Activated CD4-positive, alpha-beta T cell treated with anti-CD3 and anti-CD28 coated beads, Interleukin-10, Interleukin-2, amounts not matched to agents 100 ng/mL and 50 ng/mL, durations not matched to agents 16 hours and 8 hours (primary cell): ENCODE results near the gene YEATS4.

Source experiments
- DNase-seq: peaks from one replicate; pipeline ENCODE4 v3.0.0-alpha.2; 2020

YEATS4 gene

GRCh38 chr12:69396963-69397362 lies 37.4 kb downstream of the YEATS4 start:
- DNase-seq: no peak

DNA sequence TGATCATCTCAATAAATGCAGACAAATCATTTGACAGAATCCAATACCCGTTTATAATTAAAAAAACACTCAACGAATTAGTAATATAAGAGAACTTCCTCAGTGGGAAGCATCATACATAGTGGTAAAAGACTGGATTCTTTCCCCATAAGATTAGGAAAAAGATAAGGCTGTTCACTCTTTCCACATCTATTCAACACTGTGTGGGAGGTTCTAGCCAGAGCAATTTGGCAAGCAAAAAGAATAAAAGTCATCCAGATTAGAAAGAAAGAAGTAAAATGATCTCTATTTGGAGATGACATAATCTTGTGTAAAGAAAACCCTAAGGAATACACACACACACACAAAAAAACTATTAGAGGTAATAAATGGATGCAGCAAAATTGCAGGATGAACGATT lies 38.4 kb downstream of the YEATS4 start:
- no peak for DNase-seq

DNA sequence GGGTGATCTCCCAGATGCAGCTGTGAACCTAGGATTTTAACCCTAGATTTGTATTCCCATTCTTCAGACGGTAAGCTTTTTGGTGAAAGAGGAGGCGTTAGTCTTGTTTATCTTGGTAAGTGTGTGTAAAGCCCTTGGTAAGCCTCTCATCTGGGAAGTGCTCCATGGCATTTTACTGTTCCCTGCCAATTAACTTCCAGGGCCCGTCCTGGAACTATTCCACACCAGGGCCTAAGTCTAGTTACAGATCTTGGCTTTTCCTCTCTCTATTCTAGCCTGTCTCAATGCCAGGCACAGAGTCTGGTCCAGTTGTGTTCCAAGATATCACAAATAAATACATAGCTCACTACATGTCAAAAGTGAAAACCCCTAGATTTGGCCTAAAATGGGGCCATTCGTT lies 42.4 kb downstream of the YEATS4 start:
- DNase-seq: no peak

DNA sequence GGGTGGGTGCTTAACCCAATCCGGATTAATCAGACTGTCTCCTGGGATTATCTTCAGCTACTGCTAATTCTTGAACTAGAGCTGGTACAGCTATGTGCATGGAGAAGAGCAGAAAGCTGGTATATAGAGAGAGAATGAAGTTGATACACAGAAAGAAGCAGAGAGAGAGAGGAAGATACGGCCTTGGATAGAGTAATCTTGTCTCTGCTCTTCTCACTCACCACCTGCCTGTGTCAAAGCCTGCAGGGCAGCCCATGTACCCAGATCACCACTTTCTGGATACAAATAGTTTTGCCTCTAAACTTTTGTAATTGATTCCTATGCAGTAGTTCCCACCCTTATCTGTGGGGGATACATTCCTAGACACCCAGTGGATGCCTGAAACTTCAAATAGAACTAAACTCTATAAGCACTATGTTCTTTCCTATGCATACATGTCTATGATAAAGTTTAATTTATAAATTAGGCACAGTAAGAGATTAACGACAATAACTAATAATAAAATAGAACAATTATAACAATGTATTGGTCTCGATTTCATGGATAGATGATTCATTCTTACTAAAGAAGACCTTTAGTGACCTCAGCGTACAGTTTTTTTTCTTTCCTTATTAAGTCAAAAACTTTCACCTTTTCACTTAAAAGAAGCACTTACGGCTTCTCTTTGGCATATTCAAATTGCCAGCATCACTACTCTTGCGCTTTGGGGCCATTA lies 45.5 kb downstream of the YEATS4 start:
- DNase-seq: no peak

- DNase-seq: no peak
These were observed 46.0 kb downstream of the YEATS4 start for GRCh38 chr12:69405566-69405865.

- DNase-seq: no peak
These were observed 46.7 kb downstream of the YEATS4 start for GRCh38 chr12:69406217-69406616.

DNA sequence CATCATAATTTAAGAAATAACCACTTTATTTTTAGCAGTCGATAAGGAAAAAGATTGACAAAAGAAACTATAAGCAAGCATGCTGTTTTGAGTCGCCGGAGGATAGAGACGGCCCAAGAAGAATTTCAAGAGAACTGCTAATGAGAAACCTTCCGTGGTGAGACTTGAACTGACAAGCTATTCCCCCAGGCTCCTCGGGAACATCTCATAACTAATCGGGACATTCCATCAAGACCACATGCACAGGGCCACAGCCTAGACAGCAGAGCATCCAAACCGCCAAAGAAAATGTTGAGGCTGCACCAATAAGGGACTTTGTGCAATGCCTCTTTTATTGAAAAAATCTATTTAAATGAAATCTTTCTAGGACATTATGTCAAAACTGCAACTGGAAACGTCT lies 51.0 kb downstream of the YEATS4 start:
- no peak for DNase-seq

GRCh38 chr12:69412655-69413054 lies 53.1 kb downstream of the YEATS4 start:
- no peak for DNase-seq

DNA sequence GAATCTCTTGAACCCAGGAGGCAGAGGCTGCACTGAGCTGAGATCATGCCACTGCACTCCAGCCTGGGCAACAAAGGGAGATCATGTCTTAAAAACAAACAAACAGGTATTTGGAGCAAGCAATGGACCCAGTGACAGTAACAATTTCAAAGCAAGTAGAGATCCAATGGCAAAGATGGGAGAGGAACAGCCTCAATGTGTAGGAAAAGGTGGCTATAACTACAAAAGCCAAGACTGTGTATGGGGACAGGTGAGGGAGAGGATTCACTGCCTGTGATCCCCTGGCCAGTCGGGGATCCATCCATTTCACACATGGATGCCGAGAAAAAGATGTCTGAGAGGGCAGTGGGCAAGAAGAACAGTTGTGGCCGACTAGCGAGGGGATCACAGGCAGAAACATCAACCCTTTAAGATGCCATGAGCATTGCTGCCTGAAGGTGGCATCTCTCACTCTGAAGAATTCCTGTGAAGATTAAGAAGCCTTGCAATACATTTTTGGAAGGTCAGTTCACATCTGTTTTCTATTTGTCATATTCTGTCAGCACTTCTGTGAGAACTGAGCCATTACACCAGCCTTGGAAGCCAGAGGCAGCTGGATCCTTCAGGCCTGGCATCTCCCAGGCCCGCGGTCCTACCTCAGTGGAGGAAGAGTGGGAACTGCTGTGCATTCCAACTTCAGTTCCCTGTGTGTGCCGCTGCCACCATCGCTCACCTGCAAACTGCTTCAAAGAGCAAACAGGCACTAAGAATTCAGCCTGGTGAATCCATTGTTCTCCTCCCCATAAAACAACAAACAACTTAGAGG lies 56.1 kb downstream of the YEATS4 start:
- DNase-seq: peak; percentile 11

- DNase-seq: no peak
These were observed 57.7 kb downstream of the YEATS4 start for GRCh38 chr12:69417231-69417630.

DNA sequence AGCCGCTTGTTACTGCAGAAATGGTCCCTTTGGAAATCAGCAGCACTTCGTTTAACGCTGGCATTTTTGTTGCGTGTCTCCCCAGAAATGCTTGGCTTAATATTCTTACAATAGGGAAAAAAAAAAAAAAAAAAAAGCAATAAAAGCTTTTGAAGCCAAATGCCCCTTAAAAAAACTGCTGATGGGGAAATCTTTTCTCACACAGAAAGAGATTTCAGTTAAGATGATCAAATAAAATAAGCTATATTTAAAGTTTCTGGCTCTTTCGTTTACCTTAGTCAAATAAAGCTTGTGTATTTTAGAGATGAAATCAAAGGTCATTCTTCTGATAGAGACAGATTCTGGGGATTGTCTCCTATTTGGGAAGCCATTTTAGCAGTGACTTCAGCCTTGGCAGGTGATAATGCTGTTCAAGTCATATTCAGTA lies 58.2 kb downstream of the YEATS4 start:
- DNase-seq: no peak

DNA sequence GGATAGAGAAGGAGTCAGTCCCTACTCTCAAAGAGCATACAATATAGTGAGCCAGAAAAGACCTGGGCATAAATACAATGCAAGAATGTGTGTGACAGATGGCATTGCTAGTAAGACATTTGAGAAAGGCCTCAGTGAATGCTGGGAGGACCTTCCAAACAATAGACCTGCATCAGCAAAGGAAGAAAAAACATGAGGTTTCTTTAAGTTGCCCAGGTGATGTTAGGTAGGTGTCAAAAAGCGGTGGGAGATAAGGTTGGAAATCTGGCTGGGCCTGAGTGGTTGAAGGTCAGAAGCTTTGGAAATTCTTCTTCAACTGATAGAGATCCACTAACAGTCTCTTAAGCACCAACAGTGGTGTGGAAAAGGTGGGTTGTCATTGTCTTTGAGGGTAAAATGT lies 60.2 kb downstream of the YEATS4 start:
- no peak for DNase-seq

GRCh38 chr12:69421548-69421947 lies 62.0 kb downstream of the YEATS4 start:
- no peak for DNase-seq

GRCh38 chr12:69423037-69423905 lies 63.7 kb downstream of the YEATS4 start:
- DNase-seq: no peak

DNA sequence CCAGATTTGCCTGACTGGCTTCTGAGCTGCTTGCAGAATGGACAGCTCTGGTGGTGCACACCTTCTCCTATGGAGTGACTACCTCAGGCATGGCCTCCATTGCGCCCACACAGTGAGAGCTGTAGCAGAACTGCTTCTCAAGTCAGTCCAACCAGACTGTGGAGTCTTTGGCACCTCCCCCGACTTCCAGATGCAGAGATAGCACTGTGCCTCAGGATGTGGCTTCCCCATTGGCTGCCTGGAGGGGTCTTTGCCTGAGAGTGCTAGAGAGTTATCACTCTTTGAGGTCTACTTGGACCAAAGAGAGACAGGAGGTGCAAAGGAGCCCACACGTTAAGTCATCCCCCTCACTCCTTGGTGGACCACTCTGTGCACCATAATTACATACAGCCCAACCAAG lies 65.9 kb downstream of the YEATS4 start:
- DNase-seq: no peak

DNA sequence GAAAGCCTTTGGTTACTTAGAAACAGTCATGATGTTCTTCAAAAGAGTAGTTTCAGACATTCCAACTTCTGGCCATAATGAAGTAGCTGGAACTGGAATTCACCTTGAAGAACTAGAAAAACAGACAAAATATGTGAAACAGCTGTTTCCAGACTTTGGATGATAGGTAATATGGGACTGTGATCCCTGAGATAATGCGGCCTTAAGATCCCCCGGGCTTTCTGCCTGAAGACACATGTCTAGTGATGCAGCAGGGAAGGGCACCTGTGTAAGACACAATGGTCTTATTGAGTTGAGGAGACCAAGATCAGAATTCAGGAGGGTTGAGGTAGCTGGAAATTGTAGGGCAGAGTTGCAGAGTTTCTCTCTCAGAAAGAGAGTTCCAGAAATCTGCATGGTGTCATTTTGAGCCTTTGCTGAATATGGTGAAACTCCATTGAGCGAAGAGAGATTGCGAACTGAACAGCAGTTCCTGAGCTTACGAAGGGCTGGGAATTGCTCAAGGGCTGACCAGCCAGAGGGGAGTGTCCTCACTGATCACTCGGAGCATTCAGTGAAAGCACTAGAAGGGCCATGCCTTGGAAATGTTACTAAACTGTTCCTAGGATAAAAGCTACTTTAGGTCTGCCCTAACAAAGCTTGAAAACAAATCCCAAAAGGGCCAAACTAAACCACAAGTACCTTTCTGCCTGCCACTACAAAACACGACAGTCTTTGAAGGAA lies 69.0 kb downstream of the YEATS4 start:
- DNase-seq: no peak

DNA sequence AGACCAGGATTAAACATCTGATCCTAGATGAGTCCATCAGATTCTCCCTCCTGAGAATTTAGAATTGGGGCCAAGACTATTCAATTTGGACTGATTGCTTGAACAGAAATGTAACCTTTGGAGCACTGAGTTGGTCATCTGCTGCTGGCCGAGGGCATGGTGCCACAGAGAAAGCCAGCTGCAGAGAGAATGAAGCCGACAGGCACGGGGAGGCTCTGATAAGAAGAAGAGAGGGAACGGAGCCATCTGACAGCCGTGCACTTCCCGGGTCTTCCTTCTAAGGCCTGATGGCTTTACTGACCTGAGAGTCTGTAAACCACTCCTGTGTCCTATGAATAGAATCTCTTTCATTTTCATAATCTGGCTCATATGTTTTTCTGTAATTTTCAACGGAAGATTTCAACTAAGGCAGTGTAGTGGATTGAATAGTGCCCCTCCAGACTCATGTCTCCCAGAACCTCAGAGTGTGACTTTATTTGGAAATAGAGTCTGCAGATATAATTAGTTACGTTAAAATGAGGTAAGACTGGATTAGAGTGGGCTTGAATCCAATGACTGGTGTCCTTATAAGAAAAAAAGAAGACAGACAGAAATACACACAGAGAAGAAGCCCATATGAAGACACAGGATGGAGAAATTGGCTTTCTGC lies 71.5 kb downstream of the YEATS4 start:
- DNase-seq: no peak

DNA sequence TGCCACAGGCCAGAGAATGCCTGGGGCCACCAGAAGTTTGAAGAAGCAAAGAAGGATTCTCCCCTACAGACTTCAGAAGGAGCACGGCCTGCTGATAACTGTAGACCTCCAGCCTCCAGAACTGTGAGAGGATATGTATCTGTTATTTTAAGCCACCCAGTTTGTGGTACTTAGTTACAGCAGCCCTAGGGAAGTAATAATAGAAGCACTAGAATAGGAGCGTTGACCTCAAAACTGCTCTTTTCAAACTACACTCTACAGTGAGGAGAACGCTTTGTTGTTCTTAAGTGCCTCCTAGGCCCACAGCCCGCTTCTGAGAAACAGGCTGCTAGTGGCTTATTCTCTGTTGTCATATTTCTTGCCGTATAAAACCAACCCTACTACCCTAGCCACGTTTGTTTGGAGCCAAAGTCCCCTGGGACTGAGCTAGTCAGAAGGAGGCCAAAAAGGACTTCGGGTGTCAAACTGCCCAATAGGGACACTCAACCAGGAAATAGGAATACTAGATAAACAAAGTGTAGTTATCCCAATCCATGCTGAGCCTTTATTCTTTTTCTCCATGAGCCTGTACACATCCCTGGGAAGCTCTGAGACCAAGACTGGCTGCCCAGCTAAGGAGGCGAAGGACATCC lies 72.2 kb downstream of the YEATS4 start:
- DNase-seq: no peak

GRCh38 chr12:69433653-69434052 lies 74.1 kb downstream of the YEATS4 start:
- DNase-seq: no peak

DNA sequence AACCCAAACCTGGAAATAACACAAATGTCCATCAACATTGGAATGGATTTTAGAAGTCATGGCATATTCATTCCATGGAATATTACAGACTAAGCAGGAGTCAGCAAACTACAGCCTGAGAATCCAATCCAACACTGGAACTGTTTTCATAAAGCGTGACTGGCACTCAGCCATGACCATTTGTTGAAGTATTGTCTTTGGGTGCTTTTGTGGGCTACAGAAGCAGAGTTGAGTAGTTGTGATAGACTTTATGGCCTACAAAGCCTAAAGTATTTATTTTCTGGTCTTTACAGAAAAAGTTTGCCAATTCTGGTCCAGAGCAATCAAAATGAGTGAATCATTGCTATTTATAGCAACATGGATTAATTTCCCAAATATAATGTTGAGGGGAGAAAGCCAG lies 76.1 kb downstream of the YEATS4 start:
- DNase-seq: no peak

- no peak for DNase-seq
These were observed 77.5 kb downstream of the YEATS4 start for GRCh38 chr12:69437073-69437472.

- DNase-seq: no peak
These were observed 79.0 kb downstream of the YEATS4 start for GRCh38 chr12:69438539-69438938.
